Measurements from ENCODE around the gene CARS2.

CARS2 gene

DNA sequence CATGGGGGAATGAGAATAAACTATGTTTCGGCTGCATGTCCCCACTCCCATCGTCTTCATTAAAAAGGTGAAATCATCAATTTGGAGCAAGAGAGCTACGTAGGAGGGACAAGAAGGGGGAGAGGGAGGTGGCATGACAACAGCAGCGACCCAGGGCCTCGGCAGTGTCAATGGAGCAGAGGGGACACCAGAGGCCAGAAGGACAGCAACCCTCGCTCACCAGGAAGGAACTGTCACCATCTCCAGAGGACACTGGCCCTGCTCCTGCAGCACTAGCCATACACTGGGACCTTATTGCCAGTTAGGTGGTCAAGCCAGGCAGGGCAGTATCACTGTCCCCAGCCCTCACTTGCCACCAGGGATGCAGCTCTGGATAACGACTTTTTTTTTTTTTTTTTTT, 56.4 kb downstream of the CARS2 start:
- DNase-seq: no peak

- DNase-seq: no peak
These were observed 57.0 kb downstream of the CARS2 start for GRCh38 chr13:110648848-110649421.

DNA sequence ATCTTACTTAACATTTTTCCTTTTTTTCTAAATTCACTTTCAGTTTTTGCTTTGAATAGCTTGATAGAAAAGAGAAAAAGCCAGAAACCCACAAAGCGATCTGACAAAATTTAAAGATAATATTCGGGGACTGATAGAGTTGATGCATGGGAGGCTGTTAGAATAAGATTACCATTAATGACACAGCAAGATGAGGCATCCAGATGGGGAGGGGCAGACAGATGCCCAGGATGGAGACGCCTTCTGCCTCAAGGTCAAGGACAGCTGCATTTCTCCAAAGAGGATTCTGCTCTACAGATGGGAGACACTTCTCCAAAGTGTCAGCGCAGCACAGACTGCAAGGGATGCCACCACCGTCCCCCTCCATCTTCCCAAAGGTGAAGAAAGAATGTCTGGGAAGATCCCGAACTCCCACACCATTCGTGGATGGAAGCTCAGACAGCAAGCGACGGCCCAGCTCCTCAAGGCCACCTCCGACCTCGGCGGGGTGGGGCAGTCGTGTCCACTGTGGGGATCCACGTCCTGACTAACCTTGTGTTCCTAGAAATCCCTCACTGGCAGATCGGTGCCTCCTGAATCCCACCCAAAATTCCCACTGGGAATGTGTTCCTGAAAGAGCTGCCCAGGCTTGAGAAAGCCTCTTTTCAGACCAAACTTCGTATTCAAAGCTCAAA, 57.6 kb downstream of the CARS2 start:
- no peak for DNase-seq

DNA sequence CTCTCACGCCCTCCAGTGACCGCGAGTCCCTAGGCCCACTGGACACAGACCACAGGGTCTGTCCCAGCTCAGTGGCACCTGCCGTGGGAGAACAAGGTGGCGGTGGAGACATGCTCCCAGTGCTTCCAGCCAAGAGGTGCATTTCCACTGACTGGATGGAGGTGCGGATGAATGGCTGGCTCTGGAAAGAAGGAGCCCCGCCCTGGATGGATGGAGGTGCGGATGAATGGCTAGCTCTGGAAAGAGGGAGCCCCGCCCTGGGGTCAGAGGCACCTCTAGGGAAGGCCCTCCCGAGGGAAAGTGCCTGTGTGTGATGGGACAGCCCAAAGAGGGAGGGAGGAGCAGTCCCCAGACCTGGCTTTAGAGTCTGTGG, 58.6 kb downstream of the CARS2 start:
- no peak for DNase-seq

DNA sequence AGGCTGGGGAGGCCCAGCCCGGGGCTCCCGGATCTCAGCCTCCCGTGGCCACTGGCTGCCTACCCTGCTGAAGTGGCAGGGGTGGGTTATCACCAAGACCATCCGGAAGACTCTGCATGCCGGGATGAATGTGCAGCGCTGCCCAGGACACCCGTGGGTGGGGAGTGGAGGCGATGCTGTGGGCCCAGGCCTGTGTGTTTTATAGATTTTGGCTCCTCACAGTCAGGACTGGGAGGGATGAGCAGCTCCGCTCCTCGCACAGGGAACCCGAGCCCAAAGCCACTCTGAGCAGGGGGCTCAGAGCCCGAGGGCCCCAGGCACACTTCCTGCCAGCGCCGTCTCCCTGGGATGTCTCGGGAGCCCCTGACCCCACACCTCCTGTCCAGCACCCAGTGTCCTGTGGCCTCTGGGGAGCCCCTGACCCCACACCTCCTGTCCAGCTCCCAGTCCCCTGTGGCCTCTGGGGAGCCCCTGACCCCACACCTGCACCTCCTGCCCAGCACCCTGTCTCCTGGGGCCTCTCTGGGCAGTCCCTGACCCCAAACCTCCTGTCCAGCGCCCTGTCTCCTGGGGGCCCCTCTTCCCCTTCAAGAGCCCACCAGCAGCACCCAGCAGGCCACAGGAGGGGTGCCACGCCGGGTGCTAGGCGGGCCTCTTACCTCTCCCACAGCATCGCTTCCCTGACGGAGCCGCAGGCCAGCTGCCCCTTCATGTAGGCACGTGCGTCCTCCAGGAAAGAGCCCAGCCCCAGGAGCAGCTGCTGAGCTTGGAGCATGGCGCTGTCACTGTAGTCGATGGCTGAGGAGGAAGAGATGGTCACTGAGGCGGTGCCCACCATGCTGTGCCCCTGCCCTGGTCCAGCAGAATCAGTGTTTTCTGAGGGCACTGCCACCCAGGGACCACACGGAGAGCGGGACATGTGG, 59.2 kb downstream of the CARS2 start:
- DNase-seq: no peak

DNA sequence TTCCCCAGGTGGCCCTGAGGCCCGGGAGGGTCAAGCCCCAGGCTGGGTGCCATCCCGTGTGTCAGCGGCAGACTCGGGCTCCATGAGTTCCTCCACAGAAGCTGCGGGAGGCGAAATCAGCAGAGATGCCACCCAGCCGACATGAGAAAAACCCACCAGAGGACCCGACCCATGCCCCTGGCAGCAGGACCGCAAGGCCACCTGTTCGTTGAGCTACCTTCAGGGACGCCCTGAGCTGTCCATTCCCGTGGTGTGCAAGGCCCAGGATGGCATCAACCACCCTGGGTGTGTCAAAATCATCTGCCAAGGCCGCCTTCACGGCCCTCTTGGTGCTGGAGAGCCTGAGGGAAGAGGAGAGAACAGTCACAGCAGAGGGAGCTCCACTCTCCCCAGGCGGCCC, 60.2 kb downstream of the CARS2 start:
- no peak for DNase-seq

DNA sequence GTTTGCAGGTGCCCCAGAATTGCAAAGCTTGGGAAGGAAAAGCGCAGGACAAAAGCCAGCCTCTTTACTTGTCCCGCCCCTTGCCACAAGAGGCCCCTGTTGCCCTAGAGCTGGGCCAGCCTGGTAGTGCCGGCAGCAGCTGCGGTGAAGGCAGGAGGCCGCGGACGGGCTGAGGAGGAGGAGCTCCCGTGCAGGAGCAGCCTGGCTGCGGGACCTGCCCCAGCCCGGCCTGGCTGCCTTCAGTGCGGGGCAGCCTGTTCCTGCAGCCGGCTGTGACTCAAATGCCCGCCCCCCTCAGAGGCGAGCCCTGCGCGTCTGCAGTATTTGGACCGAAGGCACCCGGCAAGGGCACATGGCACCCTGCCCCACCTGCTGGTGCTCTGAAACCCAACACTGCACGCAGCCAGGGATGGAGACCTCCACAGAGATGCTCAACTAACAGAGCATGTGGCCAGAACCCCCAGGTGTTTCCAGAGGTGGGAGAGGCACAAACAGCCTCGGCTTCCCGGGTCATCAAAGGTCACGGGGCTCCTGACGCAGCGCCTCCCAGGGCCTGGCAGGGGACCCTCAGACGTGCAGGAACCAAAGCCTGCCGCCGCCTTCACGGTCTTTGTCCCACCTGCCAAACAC, 60.9 kb downstream of the CARS2 start:
- DNase-seq: no peak

GRCh38 chr13:110643768-110644421, 62.0 kb downstream of the CARS2 start:
- DNase-seq: no peak

- DNase-seq: no peak
These were observed 62.6 kb downstream of the CARS2 start for GRCh38 chr13:110643324-110643723.

GRCh38 chr13:110642291-110642981, 63.5 kb downstream of the CARS2 start:
- DNase-seq: no peak

- no peak for DNase-seq
These were observed 64.6 kb downstream of the CARS2 start for GRCh38 chr13:110641055-110642015.

DNA sequence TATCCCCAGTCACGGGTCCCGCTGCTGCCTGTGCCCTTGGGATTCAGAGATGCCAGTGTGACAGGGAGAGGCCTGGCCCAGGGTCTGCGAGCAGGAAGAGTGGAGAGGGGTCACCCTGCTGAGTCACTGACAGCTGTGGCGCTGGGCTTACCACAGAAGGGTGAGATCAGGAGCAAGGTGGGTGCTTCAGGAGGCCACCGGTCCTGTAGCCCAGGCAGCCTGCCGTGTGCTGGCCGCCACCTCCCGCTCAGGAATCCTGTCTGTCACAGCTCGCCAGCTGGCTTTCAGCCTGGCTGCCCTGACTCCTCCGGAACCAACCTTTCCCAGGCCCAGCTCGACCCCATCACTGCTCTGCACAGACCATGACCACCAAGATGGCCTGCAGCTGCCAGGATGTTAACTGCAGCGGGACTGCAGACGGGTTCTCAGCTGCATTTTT, 65.3 kb downstream of the CARS2 start:
- no peak for DNase-seq

DNA sequence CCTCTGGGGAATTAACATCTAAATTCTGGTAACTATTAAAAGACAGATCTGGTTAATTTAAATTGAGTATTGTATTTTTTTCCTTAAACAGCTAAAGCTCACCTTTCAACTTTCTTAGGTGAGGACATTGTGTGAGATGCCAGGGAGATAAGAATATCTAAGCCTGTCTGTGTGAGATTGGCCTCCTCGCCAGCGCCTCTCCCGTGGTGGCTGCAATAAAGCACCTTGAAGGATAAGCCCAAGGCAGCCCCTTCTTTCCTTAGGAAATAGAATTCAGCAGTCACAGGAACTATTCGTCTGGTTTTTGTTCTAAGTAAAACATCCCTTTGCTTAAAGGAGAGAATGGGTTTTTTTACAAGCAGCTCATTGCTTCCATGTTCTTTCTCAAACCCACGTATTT, 66.0 kb downstream of the CARS2 start:
- no peak for DNase-seq

- no peak for DNase-seq
These were observed 66.8 kb downstream of the CARS2 start for GRCh38 chr13:110638814-110639806.

- DNase-seq: no peak
These were observed 67.7 kb downstream of the CARS2 start for GRCh38 chr13:110638257-110638656.

DNA sequence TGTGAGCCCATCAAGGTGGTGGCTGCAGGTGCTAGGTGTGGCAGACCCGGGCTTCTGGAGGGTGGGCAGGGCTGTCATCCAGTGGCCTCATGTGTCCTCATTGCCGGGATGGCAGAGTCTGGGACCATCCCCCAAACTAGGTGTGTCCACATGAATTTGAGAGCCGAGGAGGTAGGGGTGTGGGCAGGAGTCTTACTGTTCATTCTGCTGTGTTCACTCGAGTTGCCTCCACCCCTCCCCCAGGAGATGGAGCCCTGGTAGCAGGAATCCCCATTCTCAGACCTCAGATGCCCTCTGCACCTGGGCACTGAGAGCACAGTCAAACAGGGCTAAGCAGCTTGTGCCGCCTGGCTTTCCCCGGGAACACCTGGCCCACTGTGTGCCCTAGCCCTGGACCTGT, 68.2 kb downstream of the CARS2 start:
- no peak for DNase-seq

DNA sequence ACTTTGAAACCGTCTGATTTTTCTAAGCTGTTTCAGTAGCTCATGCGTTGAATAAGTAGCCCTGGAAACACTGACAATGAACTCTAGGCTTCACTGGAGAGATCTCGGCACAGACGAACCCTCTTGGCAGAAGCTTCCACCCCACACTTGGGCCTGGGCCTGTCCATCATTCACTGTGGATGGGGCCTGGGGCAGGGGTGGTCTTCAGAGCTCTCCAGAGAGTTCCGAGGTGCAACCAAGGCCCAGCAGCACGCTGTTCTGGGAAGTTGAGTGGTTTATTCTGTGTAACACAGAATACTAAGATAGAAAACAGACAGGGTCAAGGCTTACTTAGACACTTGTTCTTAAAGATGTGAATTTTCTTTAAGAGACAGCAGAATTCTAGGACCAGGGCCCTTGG, 68.6 kb downstream of the CARS2 start:
- DNase-seq: no peak

DNA sequence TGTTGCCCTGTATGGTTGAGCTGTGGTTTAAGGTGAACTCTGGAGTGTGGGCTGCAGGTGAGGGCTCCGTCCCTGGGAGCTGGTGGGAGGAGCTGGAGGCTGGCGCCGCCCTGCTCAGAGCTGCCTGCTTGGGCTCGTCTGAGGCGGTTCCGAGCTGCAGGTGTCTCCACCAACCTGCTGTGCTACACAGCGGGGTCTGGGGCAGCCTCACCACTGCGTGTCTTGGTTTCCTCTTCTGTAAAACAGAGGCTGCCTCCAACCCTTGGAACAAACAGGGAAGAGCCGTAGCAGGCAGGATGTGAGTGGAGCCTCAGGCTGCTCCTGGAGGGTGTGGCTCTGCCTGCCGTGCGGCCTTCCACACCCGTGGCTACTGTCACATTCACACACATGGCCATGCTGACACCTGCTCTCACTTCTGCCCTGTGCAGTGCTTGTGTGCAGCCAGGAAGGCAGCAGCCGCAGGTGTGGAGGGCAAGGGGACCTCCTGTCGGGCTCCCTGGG, 69.2 kb downstream of the CARS2 start:
- no peak for DNase-seq

- DNase-seq: no peak
These were observed 69.9 kb downstream of the CARS2 start for GRCh38 chr13:110636053-110636475.

Measured in SW 1271 (cell line).